H9 (cell line): ENCODE data around the gene STAP2. TPM values are rescaled to one million over a fixed set of nuclear protein-coding genes. Genes with fewer than 3 reads are reported as not detected.

Experiments used
- DNase-seq: peaks from one replicate; pipeline ENCODE4 v3.0.0-alpha.2; 2017
- H2AFZ ChIP-seq: one replicate; pipeline ENCODE4 v1.6.1; 2013; ENCODE audit warnings: mild to moderate bottlenecking, low read length, control low read depth, moderate library complexity
- H2AK5ac ChIP-seq: 2 replicates; pipeline ENCODE4 v1.6.1; 2013; ENCODE audit warnings: low read length, control low read depth, mixed read lengths; ENCODE audit not compliant: insufficient read length
- H2BK120ac ChIP-seq: one replicate; pipeline ENCODE4 v1.6.1; 2013; ENCODE audit warnings: low read depth, mild to moderate bottlenecking, low read length, control low read depth, inconsistent platforms; ENCODE audit not compliant: poor library complexity, severe bottlenecking
- H2BK12ac ChIP-seq: 2 replicates; pipeline ENCODE4 v1.6.1; 2013; ENCODE audit warnings: low read length, control low read depth, mixed read lengths, low read depth; ENCODE audit not compliant: insufficient read length
- H2BK15ac ChIP-seq: 2 replicates; pipeline ENCODE4 v1.6.1; 2013; ENCODE audit warnings: low read depth, low read length, control low read depth
- H2BK20ac ChIP-seq: one replicate; pipeline ENCODE4 v1.6.1; 2013; ENCODE audit warnings: low read depth, mild to moderate bottlenecking, low read length, control low read depth, inconsistent platforms; ENCODE audit not compliant: poor library complexity, severe bottlenecking
- H2BK5ac ChIP-seq: 2 replicates; pipeline ENCODE4 v1.6.1; 2013; ENCODE audit warnings: low read length, control low read depth, mixed read lengths; ENCODE audit not compliant: insufficient read length
- H3K14ac ChIP-seq: 2 replicates; pipeline ENCODE4 v1.6.1; 2013; ENCODE audit warnings: low read length, control low read depth; ENCODE audit not compliant: insufficient read depth
- H3K18ac ChIP-seq: 2 replicates; pipeline ENCODE4 v1.6.1; 2013; ENCODE audit warnings: low read depth, mild to moderate bottlenecking, mixed read lengths, low read length, control low read depth; ENCODE audit not compliant: insufficient read length
- H3K23ac ChIP-seq: 2 replicates; pipeline ENCODE4 v1.6.1; 2013; ENCODE audit warnings: low read length, control low read depth, mixed read lengths, low read depth; ENCODE audit not compliant: insufficient read length
- H3K23me2 ChIP-seq: 2 replicates; pipeline ENCODE4 v1.6.1; 2013; ENCODE audit warnings: low read depth, mild to moderate bottlenecking, mixed read lengths, low read length, control low read depth; ENCODE audit not compliant: insufficient read length, poor library complexity, severe bottlenecking
- H3K27ac ChIP-seq: 2 replicates; pipeline ENCODE4 v1.5.1; 2013; ENCODE audit warnings: low read length, control low read depth, mixed read lengths, low read depth; ENCODE audit not compliant: insufficient read length
- H3K27me3 ChIP-seq: 2 replicates; pipeline ENCODE4 v1.6.1; 2013; ENCODE audit warnings: low read length, control low read depth, inconsistent platforms; ENCODE audit not compliant: insufficient read depth
- H3K4ac ChIP-seq: 2 replicates; pipeline ENCODE4 v1.6.1; 2013; ENCODE audit warnings: low read depth, mild to moderate bottlenecking, control low read depth, inconsistent platforms, low read length, moderate library complexity
- H3K4me1 ChIP-seq: 2 replicates; pipeline ENCODE4 v1.6.1; 2013; ENCODE audit warnings: low read length, control low read depth, inconsistent platforms; ENCODE audit not compliant: insufficient read depth
- H3K4me2 ChIP-seq: 2 replicates; pipeline ENCODE4 v1.6.1; 2013; ENCODE audit warnings: low read length, control low read depth, mixed read lengths; ENCODE audit not compliant: insufficient read length, insufficient read depth
- H3K56ac ChIP-seq: 2 replicates; pipeline ENCODE4 v1.6.1; 2013; ENCODE audit warnings: low read depth, mild to moderate bottlenecking, mixed read lengths, low read length, control low read depth; ENCODE audit not compliant: insufficient read length
- H3K79me1 ChIP-seq: 2 replicates; pipeline ENCODE4 v1.6.1; 2013; ENCODE audit warnings: low read depth, mild to moderate bottlenecking, moderate library complexity, low read length, control low read depth, inconsistent platforms; ENCODE audit not compliant: insufficient read depth, poor library complexity, severe bottlenecking
- H3K79me2 ChIP-seq: 2 replicates; pipeline ENCODE4 v1.6.1; 2013; ENCODE audit warnings: low read length, control low read depth, inconsistent platforms; ENCODE audit not compliant: insufficient read depth
- H3K9ac ChIP-seq: 2 replicates; pipeline ENCODE4 v1.6.1; 2013; ENCODE audit warnings: low read length, control low read depth, mixed read lengths; ENCODE audit not compliant: insufficient read length; ENCODE audit errors: extremely low read depth
- H3K9me3 ChIP-seq: one replicate; pipeline ENCODE4 v1.6.1; 2013; ENCODE audit warnings: low read depth, low read length, inconsistent platforms; ENCODE audit not compliant: control insufficient read depth
- H3T11ph ChIP-seq: one replicate; pipeline ENCODE4 v1.6.1; 2013; ENCODE audit warnings: mild to moderate bottlenecking, low read length, control low read depth, inconsistent platforms
- H4K20me1 ChIP-seq: one replicate; pipeline ENCODE4 v1.6.1; 2013; ENCODE audit not compliant: control insufficient read depth, insufficient read length, insufficient read depth
- H4K5ac ChIP-seq: 2 replicates; pipeline ENCODE4 v1.6.1; 2013; ENCODE audit warnings: low read depth, mild to moderate bottlenecking, mixed read lengths, low read length, control low read depth; ENCODE audit not compliant: insufficient read length
- H4K8ac ChIP-seq: replicated peaks from 2 replicates; pipeline ENCODE4 v1.6.1; 2013; ENCODE audit warnings: low read length, control low read depth, mixed read lengths, low read depth; ENCODE audit not compliant: insufficient read length
- H4K91ac ChIP-seq: 2 replicates; pipeline ENCODE4 v1.6.1; 2013; ENCODE audit warnings: low read depth, mild to moderate bottlenecking, moderate library complexity, mixed read lengths, low read length, control low read depth; ENCODE audit not compliant: insufficient read length
- H3K27ac Mint-ChIP-seq, 3 experiments: 2 replicates in 2 of 3; 3 replicates in 1 of 3; pipeline ENCODE4 v1.8.0; 2020 to 2021; ENCODE audit warnings: mixed read lengths in 3 of 3, mild to moderate bottlenecking in 1 of 3, moderate library complexity in 1 of 3
- H3K27me3 Mint-ChIP-seq: 2 replicates; pipeline ENCODE4 v1.8.0; 2021; ENCODE audit warnings: low read depth, mild to moderate bottlenecking, moderate library complexity, mixed read lengths
- H3K36me3 Mint-ChIP-seq, 3 experiments: 2 replicates in 2 of 3; 3 replicates in 1 of 3; pipeline ENCODE4 v1.8.0; 2020 to 2021; ENCODE audit warnings: low read depth in 3 of 3, mixed read lengths in 3 of 3; ENCODE audit not compliant: insufficient read depth in 1 of 3
- H3K4me1 Mint-ChIP-seq, 2 experiments: 2 replicates each; pipeline ENCODE4 v1.8.0; 2020; ENCODE audit warnings: mixed read lengths in 2 of 2
- H3K4me3 Mint-ChIP-seq, 2 experiments: 2 replicates in 1 of 2; 3 replicates in 1 of 2; pipeline ENCODE4 v1.8.0; 2020 to 2021; ENCODE audit warnings: mild to moderate bottlenecking in 2 of 2, mixed read lengths in 2 of 2, moderate library complexity in 1 of 2
- H3K9me3 Mint-ChIP-seq, 2 experiments: 2 replicates in 1 of 2; 3 replicates in 1 of 2; pipeline ENCODE4 v1.8.0; 2020; ENCODE audit warnings: mild to moderate bottlenecking in 2 of 2, mixed read lengths in 2 of 2, moderate library complexity in 1 of 2
- WGBS: extraction: QIAGEN DNeasy Blood & Tissue Kit; methylation state at CpG from one replicate; pipeline ENCODE4 v1.1.7; 2013; ENCODE audit warnings: missing lambda C conversion rate, low lambda C conversion rate, mixed read lengths; ENCODE audit not compliant: insufficient read length; ENCODE audit errors: extremely low coverage; 5-methylcytosine and 5-hydroxymethylcytosine counted together
- total RNA-seq: library from RNA; stranded (reverse); gene quantifications from 2 replicates; pipeline ENCODE4 v1.2.1, GENCODE V29; 2021
- TF ChIP-seq, protein P1 (sequence below): fragments of 200-600 bp; sonication (generic); conservative IDR thresholded peaks from 3 replicates; pipeline ENCODE4 v1.8.0; 2021; ENCODE audit warnings: antibody characterized with exemption, mild to moderate bottlenecking

STAP2 gene
- total RNA-seq, 1 experiment from 2014 or later: 20.2 TPM

- Histone ChIP-seq H3K18ac (no peak overlapping the region), H2BK20ac (no peak overlapping the region), H2AK5ac (no peak overlapping the region), H3K79me1 (no peaks in the 10 kb centered on the region), H2AFZ (no peak overlapping the region), H2BK12ac (no peak overlapping the region), H3K4me1 (peaks cover 2% of the 10 kb centered on the region; the same call in 1 of the 2 replicates), H4K20me1 (no peaks in the 10 kb centered on the region), H4K91ac (no peak overlapping the region), H3T11ph (no peak overlapping the region), H3K27me3 (no peaks in the 10 kb centered on the region), H3K23me2 (peaks cover 9% of the 10 kb centered on the region), H3K27ac (no peak overlapping the region), H3K4ac (no peak overlapping the region), H3K56ac (no peak overlapping the region), H4K8ac (no peak overlapping the region), H3K9ac (no peak overlapping the region), H3K9me3 (no peaks in the 10 kb centered on the region), H2BK120ac (no peak overlapping the region), H3K14ac (no peak overlapping the region), H3K4me2 (no peak overlapping the region), H4K5ac (no peak overlapping the region), H2BK15ac (no peak overlapping the region), H3K79me2 (no peaks in the 10 kb centered on the region), H3K23ac (no peak overlapping the region), H2BK5ac (no peak overlapping the region)
- Mint-ChIP-seq H3K36me3 (peaks cover 25 to 43% (median 27%) of the 10 kb centered on the region in 3 experiments), H3K4me3 (no peak overlapping the region; a peak in 1 of 5 replicates), H3K27me3 (peaks cover 2% of the 10 kb centered on the region; the same call in 1 of the 2 replicates), H3K4me1 (peaks cover 10 to 12% of the 10 kb centered on the region in 2 experiments), H3K9me3 (peaks cover 18 to 22% of the 10 kb centered on the region in 2 experiments), H3K27ac (no peak overlapping the region)
- DNase-seq: no peak
- WGBS: no CpG with 5 or more reads among the region's 12 CpGs
- TF ChIP-seq, protein P1, sequence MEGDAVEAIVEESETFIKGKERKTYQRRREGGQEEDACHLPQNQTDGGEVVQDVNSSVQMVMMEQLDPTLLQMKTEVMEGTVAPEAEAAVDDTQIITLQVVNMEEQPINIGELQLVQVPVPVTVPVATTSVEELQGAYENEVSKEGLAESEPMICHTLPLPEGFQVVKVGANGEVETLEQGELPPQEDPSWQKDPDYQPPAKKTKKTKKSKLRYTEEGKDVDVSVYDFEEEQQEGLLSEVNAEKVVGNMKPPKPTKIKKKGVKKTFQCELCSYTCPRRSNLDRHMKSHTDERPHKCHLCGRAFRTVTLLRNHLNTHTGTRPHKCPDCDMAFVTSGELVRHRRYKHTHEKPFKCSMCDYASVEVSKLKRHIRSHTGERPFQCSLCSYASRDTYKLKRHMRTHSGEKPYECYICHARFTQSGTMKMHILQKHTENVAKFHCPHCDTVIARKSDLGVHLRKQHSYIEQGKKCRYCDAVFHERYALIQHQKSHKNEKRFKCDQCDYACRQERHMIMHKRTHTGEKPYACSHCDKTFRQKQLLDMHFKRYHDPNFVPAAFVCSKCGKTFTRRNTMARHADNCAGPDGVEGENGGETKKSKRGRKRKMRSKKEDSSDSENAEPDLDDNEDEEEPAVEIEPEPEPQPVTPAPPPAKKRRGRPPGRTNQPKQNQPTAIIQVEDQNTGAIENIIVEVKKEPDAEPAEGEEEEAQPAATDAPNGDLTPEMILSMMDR: no peak
Measured at GRCh38 chr19:4324228-4324627, 14.4 kb downstream of the STAP2 start.
